Cardiac fibroblast (primary cell): Measurements from ENCODE around the gene NFATC1.

Experiments used
- DNase-seq, 2 donors: peaks; one replicate each; pipeline versions ENCODE4 v3.0.0 to v3.0.0-alpha.2; 2010; ENCODE audit warnings: low read depth in 2 of 2
- H3K4me3 ChIP-seq, 2 donors: replicated peaks in 1 of 2; 1 replicate in 1 of 2; 2 replicates in 1 of 2; pipeline ENCODE4 v1.5.1; 2011; ENCODE audit warnings: low read depth in 2 of 2, low read length in 2 of 2, mild to moderate bottlenecking in 2 of 2, moderate library complexity in 1 of 2
- CTCF ChIP-seq: IDR thresholded peaks from one replicate; pipeline ENCODE4 v1.5.1; 2011; ENCODE audit warnings: low read depth, mild to moderate bottlenecking, low read length, inconsistent platforms

The NFATC1 gene

GRCh38 chr18:79522451-79523205 lies 126.9 kb downstream of the NFATC1 start:
- no peak for DNase-seq
- no peak overlapping the region for H3K4me3 ChIP-seq
- TF ChIP-seq CTCF = no peak

GRCh38 chr18:79523206-79523735 lies 127.5 kb downstream of the NFATC1 start:
- TF ChIP-seq CTCF = no peak
- DNase-seq = no peak
- H3K4me3 ChIP-seq = no peak overlapping the region

- TF ChIP-seq CTCF = no peak
- DNase-seq = no peak
- H3K4me3 ChIP-seq = no peak overlapping the region
Observed at GRCh38 chr18:79523736-79524180, 128.0 kb downstream of the NFATC1 start.

- H3K4me3 ChIP-seq = no peak overlapping the region
- TF ChIP-seq CTCF = no peak
- DNase-seq = no peak
Observed at GRCh38 chr18:79524181-79525078, 128.7 kb downstream of the NFATC1 start.

GRCh38 chr18:79525556-79526467 lies 130.1 kb downstream of the NFATC1 start:
- no peak overlapping the region for H3K4me3 ChIP-seq
- peak in 1 of 2 donors; percentile 47 for DNase-seq
- no peak for TF ChIP-seq CTCF
